ENCODE results near the gene MFRP. TPM values are rescaled to one million over a fixed set of nuclear protein-coding genes. Genes with fewer than 3 reads are reported as not detected.

MFRP gene
- total and polyA plus RNA-seq, 9 donors: 0.11 TPM; not detected in 8

GRCh38 chr11:119332111-119332765, 14.3 kb downstream of the MFRP start:
- DNase-seq: no peak
- Histone ChIP-seq H3K4me1 (ENCODE audit: insufficient read depth) (peaks cover 8% of the 10 kb centered on the region), H3K27ac (no peak overlapping the region), H3K9me3 (no peaks in the 10 kb centered on the region), H3K36me3 (no peaks in the 10 kb centered on the region), H3K4me3 (no peak overlapping the region), H3K27me3 (no peaks in the 10 kb centered on the region)
- 73 to 79% (median 77%) methylated on average over 4 of the region's 4 CpGs for WGBS, 3 donors
- intact Hi-C loops (cut with DNase I): loop anchor here in 1 of 4 donors (10.0 kb wide), 1 partner anchor 237 kb away; a partner anchor contains a TSS
- TF ChIP-seq EP300 (IDR thresholded peaks at IDR 0.05): no peak
- TF ChIP-seq POLR2A (IDR thresholded peaks at IDR 0.05): no peak

GRCh38 chr11:119330237-119330636, 16.3 kb downstream of the MFRP start:
- no peak for DNase-seq
- Histone ChIP-seq H3K4me1 (ENCODE audit: insufficient read depth) (peaks cover 3% of the 10 kb centered on the region), H3K4me3 (no peak overlapping the region), H3K9me3 (no peaks in the 10 kb centered on the region), H3K36me3 (no peaks in the 10 kb centered on the region), H3K27ac (no peak overlapping the region), H3K27me3 (no peaks in the 10 kb centered on the region)
- TF ChIP-seq POLR2A (IDR thresholded peaks at IDR 0.05) (no peak), CTCF (IDR thresholded peaks at IDR 0.05) (no peak), EP300 (IDR thresholded peaks at IDR 0.05) (no peak)
- 56 to 71% (median 58%) methylated on average over 1 of the region's 1 CpG for WGBS, 3 donors
- intact Hi-C loops (cut with DNase I): loop anchor here in 1 of 4 donors (10.0 kb wide), 1 partner anchor 235 kb away; a partner anchor contains a TSS

- no peaks in the 10 kb centered on the region for H3K4me1 ChIP-seq (ENCODE audit: insufficient read depth)
- H3K4me3 ChIP-seq: no peak overlapping the region
- 43 to 52% (median 51%) methylated on average over 2 of the region's 2 CpGs for WGBS, 3 donors
- no peak overlapping the region for H3K27ac ChIP-seq
- no peaks in the 10 kb centered on the region for H3K27me3 ChIP-seq
- no peaks in the 10 kb centered on the region for H3K36me3 ChIP-seq
- TF ChIP-seq EP300 (IDR thresholded peaks at IDR 0.05): no peak
- no peak for TF ChIP-seq CTCF (IDR thresholded peaks at IDR 0.05)
- TF ChIP-seq POLR2A (IDR thresholded peaks at IDR 0.05): no peak
- no peaks in the 10 kb centered on the region for H3K9me3 ChIP-seq
- intact Hi-C loops (cut with DNase I): no loop called here
- DNase-seq: no peak
Measured at GRCh38 chr11:119329320-119329719, 17.2 kb downstream of the MFRP start.

- no peak overlapping the region for H3K27ac ChIP-seq
Measured at GRCh38 chr11:119324189-119324588, 22.3 kb downstream of the MFRP start.

More at GRCh38 chr11:119324189-119324588, 22.3 kb downstream of the MFRP start:
- 48 to 61% (median 52%) methylated on average over 4 of the region's 4 CpGs for WGBS, 3 donors
- H3K9me3 ChIP-seq: no peaks in the 10 kb centered on the region
- no peak for DNase-seq
- H3K4me1 ChIP-seq (ENCODE audit: insufficient read depth): peaks cover 7% of the 10 kb centered on the region
- no peak for TF ChIP-seq CTCF (IDR thresholded peaks at IDR 0.05)
- no peak for TF ChIP-seq POLR2A (IDR thresholded peaks at IDR 0.05)
- TF ChIP-seq EP300 (IDR thresholded peaks at IDR 0.05): no peak
- no peak overlapping the region for H3K4me3 ChIP-seq
- H3K27me3 ChIP-seq: no peaks in the 10 kb centered on the region
- H3K36me3 ChIP-seq: no peaks in the 10 kb centered on the region
- intact Hi-C loops (cut with DNase I): no loop called here

All from ovary (tissue), 9 donors.